Fibroblast of the conjunctiva (primary cell): ENCODE results near the gene XCL2.
"Not testable (repeated sequence)": the region's sequence is repeated elsewhere in the genome, so short reads cannot be mapped to it uniquely, and the experiment has no call there.

ENCODE experiments used
- DNase-seq: peaks from one replicate; pipeline ENCODE4 v3.0.0-alpha.2; 2010; ENCODE audit warnings: low read depth

Gene XCL2

DNA sequence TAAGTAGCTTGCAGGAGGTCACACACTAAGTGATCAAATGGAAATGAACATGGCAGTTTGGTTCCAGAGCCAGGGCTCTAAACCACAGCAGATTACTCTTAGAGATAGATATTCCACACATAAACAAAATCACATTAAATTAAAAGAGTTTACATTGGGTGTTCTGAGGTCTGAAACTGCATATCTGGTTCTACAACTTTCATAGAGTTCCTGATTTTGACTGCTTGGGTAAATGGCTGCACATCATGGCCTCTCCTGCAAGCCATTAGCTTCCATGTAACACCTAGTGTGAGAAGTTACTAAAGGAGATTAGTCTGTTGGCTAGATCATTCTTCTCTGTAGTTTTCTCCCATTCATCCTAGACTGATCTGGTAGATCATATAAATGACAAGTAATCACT, 12.8 kb upstream of the XCL2 start:
- no peak for DNase-seq

DNA sequence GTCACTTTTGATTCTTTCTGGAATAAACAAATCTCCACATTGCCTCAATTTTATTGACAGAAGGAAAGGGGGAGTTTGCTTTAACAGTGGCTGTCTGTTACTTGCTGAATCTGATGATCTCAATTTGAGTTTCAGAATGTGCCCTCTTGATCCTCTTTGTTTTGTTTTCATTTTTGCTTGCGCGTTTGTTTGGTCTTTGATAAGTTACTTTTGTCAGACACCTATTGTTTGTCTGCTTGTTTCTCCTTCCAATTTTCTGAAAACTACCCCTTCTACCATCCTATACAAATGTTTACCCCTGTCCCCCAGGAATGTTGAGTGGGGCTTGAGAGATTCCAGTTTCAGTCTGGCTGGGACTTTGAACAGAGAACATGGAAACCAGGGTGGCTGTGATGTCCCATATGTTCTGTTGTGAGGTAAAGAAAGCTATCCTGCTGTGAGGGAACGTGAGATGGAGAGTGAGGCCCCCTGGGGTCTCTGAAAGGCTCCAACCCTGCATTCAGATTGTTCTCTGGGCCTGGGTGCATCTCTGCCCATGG, 11.8 kb upstream of the XCL2 start:
- no peak for DNase-seq

DNA sequence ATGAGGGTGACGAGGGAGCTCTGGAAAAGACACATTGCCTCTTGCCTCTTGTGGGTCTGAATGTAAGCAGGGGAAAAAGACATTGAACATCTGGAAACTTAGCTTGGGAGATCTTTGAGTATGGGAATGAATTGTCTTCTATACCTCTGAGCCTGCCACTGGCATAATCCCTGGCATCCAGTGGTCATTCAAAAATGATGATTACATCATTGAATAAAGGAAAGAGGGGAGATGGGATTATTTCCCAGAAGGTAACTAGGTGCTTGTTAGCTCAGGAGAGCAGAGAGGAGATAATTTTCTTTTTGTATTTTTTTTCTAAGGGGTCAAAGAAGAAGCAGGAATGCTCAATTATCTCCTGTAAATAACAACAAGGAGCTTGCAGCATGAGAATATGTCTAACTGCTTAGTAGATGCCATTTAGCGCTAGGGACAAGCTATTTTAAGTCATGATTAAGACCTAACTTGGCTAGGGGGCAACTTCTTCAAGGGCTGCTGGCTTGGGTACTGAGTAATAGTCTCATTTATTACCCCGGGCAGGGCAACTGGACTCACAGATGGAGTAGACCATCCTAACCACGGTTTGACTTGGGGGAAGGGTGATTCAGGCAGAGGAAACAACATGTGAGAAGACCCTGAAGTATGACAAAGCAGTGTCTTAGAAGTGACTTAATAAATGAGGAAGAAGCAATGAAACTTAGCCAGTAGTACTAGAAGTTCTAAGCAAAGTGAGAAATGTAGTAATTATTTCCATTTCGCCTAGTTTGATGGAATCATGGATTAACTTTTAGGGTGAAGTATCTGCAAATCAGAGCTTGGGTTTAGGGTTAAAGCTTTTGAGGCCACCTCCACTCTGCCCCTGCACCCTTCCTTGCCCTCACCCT, 11.0 kb upstream of the XCL2 start:
- DNase-seq, result no peak

DNA sequence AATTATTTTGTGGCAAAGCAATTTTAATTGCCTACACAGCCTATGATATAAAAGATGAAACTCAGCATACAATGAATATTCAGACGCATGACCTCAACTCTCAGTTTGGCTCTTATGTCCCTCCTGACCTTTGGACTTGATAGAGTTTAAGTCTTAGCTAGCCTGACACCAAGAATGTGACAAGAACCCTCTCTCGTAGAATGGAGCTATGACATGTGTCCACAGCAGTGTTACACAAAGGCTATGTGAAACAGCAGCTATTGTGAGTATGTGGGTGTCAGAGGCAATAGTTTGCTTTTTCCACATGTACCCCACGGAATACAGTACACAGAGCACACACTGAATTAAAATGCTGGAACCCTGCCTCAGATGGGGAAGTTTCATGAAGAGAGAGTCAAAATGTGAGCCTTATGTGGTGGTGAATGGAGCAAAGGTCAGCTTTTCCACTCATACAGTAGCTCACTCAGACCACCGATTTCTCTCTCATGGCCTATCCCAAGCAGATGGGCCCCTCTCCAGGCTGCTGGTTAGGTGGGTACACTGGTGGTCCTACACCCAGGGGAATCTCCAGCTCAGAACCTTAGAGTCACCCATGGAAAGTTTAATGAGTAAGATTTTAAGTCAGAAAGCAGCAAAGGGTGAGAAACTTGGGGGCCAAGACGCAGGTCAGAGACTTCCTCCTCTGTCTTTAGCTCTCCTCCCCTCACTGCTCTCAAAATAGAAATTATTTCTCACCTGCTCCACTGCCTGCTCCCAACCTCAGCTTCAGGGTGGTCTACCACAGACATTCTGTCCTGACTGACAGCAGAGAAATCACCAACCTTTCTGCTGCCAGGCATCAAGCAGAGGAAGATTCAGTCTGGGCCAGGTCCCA, 10.1 kb upstream of the XCL2 start:
- DNase-seq, result no peak

DNA sequence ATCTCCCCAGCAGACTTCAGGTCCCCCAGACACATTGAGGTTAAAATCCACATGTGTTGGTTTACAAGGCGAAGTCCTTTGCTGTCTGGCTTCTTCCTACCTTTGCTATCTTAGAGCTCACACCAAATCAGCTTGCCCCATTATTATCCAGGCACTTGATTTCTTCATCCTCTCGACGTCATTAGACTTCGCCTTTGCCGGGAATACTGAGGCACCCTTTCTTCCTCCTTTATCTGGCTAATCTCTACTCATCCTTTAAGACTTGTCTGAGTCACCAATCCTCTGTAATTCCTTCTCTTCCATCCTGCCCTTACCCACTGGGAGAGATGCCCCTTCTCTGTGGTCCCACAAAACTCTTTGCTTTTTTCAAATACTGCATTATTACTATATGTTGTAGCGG, 9.2 kb upstream of the XCL2 start:
- DNase-seq, result no peak

DNA sequence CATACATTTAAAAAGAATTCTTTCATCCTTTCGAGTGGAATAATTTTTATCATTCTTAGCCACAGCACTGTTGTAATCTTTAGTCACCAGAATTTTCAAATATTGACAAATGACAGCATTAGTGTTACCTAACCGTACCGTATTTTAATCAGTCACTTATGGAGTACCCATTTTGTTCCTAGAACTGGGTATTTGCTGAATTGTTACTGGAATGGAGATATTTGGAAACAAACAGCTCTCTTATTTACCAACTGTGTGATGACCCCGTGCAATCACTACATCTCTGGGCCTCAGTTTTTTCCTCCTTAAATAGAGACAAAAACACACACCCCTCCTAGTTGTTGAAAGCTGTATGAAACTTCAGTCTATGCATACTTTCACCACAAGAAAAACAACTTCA, 7.9 kb upstream of the XCL2 start:
- no peak for DNase-seq

DNA sequence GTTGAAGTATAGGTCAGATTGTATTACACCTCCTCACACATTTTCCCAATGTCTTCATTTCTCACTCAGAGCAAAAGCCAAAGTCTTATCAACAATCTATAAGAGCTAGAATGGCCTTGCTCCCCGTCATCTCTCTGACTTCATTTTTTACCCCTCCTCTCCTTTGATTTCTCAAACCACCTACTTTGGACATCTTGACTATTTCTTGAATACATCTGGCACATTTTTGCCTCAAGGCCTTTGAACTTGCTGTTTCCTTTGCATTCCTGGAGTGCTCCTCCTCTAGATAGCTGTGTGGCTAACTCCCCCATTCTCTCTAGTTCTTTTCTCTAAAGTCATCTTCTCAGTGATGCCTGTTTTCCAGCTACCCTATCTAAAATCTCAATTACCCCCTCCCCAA, 7.2 kb upstream of the XCL2 start:
- no peak for DNase-seq

DNA sequence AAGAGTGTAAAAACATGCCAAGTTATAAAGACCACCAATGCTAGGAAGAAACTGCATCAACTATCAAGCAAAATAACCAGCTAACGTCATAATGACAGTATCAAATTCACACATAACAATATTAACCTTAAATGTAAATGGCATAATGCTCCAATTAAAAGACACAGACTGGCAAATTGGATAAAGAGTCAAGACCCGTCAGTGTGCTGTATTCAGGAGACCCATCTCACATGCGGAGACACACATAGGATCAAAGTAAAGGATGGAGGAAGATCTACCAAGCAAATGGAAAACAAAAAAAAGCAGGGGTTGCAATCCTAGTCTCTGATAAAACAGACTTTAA, 2.7 kb upstream of the XCL2 start:
- not testable (repeated sequence) for DNase-seq

DNA sequence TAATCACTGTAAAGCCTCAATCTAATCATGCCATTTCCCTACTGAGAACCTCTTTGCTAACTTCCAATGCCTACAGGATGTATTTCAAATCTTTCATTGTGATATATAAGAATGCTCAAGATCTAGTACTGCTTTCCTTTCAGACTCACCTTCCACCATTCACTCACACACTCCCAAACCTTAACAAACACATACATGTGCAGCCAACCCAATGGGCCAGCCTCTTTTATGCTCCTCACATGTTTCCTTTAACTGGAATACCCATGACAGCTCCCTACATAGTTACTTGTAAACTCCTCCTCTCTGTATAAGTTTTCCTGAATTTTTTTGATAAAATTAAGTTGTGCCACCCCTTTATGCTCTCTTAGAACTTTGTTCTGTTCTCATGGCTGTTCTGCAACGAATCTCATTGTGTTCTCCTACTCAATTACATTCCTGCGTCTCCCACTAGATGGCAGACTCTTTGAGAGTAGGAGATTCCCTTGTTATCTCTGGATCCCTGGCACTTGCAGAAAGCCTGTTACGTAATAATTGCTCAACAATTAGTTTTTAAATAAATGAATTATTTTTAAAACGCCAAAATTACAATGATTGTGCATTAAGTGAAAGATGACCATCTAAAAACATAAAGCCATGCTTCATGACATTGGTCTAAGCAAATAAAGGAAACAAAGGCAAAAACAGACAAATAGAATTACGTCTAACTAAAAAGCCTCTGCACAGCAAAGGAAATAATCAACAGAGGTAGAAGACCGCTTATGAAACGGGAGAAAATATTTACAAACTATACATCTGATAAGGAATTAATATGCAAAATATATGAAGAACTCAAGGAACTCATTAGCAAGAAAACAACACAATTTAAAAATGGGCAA, 2.1 kb upstream of the XCL2 start:
- peak; percentile 36 for DNase-seq

DNA sequence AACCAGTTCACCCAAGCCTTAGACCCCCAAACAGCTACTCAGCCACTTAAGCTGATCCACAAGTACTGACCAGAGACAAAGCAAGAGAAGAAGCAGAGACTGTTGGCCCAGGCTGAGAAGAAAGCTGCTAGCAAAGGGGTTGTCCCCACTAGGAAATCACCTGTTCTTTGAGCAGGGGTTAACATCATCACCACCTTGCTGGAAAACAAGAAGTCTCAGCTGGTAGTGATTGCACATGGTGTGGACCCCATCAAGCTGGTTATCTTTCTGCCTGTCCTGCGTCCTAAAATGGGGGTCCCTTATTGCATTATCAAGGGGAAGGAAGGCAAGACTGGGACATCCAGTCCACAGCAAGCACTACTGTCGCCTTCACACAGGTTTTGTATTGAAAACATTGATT, 819 bp downstream of the XCL2 start:
- not testable (repeated sequence) for DNase-seq

DNA sequence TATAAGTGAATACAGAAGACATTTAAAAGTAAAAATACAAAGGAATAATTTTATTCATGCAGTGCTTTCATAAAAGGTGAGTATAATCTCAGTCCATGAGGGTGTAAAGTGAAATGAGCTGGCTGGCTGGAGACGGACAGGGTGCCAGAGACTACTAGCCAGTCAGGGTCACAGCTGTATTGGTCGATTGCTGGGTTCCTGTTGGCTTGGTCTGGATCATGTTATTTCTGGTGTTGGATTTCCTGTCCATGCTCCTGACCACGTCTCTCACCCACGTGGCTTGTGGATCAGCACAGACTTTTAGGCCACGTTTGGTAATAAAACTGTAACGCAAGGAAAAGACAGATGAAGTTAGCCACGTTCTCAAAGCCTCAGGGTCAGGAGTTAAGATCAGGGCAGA, 3.0 kb downstream of the XCL2 start:
- DNase-seq, result not testable (repeated sequence)

DNA sequence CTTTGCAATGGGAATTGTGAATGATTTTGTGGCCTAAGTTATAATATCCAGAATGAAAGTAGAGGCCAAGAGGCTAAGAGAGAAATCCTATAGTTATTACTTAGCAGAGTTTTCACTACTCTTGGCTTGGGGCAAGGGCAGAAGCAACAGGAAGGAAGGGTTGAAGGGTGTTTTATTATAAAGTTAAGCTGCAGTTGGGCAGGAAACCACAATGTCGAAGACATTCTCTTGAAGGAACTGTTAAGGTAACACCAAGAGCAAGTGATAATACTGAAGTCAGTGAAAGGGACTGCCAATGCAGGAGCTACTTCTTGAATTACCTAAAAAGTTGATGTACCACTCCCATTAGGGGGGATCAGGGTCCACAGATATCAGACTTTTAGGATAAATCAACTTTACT, 8.3 kb downstream of the XCL2 start:
- no peak for DNase-seq

DNA sequence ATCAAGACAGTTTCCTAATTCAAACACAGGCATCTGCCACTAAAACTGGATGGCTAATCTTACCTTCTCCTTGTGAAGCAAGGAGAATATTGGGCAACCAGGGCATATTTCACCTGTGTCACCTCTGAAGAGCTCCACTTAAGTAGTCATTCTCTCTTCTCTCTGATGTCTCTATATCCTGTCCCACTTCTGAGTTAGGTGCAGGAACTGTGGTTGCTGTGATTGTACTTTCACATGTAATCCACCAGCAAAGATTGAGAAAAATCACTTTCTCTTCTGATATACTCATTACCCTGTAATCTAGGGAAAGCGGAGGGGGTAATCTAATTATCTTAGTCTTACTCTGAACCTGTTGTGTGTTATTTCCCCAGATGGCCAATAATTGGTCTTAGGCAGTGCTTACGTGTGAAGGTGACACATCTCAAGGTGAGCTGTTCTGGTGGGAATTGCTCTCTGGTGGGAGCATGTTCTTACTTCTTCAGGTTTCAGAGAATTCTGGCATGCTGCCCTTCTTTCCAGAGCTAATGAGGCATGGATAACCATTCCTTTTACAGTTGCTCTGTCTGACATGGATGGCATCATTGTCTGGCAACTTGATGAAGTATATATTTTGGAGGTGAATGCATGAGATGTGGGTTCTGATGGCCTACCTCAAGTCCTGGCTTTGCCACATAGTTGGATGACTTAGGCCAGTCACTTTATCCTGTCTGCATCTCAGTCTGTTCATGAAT, 12.0 kb downstream of the XCL2 start:
- DNase-seq, result no peak

DNA sequence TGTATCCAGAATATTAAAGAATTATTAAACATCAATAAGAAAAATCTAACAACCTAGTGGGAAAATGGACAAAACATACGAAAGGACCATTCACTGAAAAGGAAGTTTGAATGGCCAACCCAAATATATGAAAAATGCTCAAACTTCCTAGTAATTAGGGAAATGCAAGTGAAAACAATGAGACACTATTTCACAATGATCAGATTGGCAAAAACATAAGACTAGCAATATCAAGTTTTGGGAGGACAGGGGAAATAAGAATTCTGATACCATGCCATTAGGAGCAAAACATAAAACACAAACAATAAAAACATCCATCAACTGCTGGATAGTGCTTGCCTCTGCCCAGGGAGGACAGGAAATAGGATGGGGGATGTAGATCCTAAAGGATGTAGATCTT, 14.3 kb downstream of the XCL2 start:
- DNase-seq, result no peak

DNA sequence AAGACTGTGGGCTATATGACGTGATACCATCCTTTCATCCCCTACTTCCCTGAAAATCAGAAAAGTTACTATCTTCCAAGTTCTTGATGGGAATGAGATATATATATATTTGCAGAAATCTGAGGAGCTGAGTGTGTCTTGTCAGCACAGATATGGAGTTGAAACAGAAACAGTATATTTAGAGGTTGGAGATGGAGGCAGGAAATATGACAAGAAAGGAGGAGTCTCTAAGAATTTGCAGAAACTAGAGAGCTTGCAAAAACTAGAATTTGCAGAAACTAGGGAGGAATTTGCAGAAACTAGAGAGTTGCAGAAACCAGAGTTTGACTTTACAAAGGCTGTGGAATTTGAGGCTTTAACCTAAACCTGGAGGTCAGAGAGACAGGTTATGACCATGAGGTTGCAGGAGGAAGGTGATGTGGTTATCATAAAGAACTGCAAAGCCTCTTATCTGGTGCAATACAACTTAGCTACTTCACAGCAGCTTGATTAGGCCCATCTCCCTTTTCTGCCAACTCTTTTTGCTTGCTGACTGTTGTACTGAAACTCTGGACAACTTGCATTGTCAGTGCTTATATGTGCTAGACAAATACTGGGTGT, 22.3 kb downstream of the XCL2 start:
- DNase-seq, result no peak

DNA sequence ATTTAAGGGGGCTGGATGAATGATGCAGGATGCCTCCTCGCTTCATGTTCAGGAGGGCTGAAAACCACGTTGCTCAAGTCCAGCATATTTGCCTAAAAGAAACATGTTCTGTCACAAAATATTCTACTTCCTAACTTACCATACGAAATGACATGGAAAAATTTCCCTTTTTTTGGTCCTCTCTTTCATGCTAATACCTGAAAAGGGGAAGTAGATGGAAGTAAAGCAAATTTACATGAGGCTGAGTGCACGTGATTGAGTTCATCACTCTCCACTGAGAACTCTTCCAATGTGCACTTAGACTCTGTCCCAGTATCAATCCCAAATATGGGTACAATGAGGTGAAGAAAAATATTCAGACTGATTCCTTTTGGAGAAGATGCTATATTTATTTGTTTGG, 23.0 kb downstream of the XCL2 start:
- DNase-seq, result no peak

DNA sequence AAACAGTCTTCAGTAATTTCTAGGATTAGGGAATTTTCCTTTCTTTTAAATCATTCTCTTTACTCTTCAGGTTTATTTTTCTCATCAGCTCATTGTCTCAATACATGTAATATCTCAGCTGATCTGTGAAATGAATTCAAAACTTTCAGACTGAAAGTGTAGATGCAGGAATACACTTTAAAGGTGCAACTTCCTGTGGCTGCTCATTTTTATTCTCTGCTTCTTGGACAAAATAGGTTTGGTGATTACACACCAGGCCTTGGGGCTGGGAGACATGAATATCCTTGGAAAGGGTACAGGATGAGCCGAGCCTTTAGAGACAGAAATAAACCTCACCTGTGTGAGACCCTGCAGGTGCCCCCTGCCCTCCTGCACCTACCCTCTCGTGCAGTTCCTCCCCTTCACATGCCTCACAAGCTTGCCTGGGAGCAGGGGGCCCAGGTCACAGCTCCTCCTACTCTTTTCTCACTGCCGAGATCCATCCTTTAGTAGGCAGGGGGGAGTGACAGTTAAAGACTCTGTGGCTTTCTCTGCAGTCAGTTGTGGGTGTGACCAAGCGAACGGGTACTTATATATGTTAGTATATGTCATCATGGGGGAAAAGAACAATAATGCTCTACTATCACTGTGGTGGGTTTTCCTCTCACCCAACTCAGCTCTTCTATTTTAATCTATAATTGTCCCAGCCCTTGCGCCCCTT, 23.6 kb downstream of the XCL2 start:
- DNase-seq, result no peak

DNA sequence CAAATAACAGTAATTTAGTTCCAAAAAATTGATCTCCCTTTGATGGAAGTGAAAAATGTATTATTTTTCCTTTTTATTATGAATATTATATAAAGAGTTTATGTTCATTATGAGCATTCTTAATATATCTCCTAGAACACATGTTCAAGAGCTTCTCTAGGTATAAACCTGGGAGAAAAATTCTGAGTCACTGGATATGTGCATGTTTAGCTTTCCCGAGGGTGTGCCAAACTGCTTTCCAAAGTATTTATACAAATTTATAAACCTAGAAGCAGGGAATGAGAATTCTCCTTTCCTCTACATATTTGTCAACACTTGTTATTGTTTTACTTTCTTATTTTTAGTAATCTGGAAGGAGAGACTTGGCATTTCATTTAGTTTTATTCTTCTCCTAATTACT, 25.0 kb downstream of the XCL2 start:
- DNase-seq, result no peak

DNA sequence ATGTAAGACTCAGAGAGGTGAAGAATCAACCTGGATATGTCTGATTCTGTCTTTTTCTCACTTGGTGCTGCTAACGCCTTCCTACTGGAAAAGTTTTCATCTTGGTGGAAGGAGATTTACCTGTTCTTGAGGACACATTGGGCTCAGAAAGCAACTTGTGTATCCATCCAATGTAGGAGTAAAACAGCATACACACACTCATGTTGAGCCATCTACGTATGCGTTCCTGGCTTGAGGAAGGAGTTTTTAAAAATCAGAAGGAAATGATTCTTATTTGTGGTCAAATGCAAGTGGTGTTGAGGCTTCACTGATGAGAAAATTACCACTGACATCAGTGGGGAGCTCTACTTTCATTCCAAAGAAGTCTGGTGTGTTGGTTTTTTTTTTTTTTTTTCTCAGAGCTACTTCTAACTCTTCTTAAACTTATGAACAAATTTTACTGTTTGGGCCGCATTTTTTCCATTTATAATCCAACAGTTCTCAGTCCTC, 25.6 kb downstream of the XCL2 start:
- no peak for DNase-seq

DNA sequence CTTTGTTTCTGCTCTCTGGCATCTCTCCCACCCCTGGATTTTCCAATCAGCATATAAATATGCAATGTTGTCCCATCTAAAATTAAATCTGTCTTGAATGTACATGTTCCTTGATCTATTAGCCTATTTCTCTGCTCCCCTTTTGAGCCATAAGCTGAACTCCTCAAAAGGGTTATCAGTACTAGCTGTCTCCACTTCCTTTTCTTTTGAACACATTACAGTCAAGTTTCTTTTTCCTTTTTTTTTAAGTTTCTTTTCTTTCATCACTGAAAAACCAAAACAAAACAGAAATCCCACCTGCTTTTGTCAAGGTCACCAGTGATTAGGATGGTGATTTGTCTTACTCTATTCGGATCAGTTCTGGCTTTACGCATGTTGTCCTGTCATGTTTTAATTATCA, 29.3 kb downstream of the XCL2 start:
- no peak for DNase-seq
